COLO829 (cell line): ENCODE data around the gene TJAP1.
"Not testable (repeated sequence)": the region's sequence is repeated elsewhere in the genome, so short reads cannot be mapped to it uniquely, and the experiment has no call there.

ENCODE experiments used
- DNase-seq: peaks from one replicate; pipeline ENCODE4 v3.0.0; 2012; ENCODE audit warnings: low spot score

The TJAP1 gene

DNA sequence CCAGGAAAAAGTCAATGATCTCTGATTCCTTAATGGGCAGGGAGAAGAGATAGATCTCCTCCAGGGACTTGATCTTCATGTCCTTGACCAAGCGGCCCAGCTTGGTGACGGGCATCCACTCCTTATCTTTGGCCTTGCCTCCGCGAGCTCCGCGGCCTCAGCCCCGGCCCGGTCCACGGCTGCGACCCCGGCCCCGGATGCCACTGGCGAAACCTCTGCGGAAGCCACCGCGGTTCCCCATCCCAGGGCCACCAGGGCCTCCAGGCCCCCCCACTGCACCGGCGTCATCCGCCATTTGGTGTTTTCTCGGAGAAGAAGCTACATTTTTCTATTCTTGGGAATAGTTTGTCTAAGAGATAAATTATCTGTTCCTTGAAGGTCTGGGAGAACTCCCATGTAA, 62.0 kb downstream of the TJAP1 start:
- DNase-seq = not testable (repeated sequence)

DNA sequence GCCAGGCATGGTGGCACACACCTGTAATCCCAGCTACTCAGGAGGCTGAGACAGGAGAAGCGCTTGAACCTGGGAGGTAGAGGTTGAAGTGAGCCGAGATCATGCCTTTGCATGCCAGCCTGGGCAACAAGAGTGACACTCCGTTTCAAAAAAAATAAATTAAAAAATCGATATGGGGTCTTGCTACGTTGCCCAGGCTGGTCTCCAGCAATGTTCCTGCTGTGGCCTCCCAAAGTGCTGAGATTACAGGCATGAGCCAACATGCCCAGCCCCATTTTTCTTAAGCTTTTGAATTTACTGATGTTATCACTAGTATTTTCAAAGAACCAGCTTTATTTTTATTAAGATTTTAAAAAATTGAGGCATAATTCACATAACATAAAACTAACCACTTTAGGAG, 63.1 kb downstream of the TJAP1 start:
- DNase-seq = no peak

DNA sequence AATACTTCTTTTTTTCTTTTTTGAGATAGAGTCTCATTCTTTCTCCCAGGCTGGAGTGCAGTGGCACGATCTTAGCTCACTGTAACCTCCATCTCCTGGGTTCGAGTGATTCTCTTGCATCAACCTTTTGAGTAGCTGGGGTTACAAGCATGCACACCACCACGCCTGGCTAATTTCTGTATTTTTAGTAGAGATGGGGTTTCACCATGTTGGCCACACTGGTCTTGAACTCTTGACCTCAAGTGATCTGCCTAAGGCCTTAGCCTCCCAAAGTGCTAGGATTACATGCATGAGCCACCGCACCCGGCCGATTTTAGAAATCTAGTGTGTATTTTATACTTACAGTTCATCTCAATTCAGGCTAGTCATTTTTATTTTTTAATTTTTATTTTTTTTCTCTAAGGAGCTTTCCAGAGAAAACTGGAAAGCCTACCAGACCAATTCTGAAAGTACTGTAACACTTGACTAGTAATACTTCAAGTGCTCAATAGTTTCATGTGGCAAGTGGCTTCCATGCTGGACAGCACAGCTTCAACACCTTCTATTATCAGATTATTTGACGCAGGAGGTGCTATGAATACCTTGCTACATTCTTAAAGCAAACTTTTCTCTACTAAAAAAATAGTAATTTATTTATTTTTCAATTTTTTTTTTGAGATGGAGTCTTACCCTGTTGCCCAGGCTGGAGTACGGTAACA, 64.6 kb downstream of the TJAP1 start:
- DNase-seq = no peak

DNA sequence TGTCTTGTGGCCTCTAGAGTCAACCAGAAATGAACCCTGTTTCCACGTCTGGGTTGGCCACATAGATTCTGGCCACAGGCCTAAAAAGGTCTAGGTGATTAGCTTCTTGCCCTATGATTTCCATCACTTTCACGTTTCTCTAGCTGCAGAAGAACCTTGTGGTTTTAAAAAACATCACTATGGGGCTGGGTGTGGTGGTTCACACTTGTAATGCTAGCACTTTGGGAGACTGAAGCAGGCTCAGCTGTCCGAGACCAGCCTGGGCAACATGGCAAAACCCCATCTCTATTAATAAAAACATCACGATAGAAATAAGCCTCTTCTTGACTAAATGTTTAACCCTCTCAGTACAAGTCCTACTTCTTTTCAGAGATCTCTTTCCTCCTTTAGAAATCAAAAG, 67.1 kb downstream of the TJAP1 start:
- DNase-seq = no peak

DNA sequence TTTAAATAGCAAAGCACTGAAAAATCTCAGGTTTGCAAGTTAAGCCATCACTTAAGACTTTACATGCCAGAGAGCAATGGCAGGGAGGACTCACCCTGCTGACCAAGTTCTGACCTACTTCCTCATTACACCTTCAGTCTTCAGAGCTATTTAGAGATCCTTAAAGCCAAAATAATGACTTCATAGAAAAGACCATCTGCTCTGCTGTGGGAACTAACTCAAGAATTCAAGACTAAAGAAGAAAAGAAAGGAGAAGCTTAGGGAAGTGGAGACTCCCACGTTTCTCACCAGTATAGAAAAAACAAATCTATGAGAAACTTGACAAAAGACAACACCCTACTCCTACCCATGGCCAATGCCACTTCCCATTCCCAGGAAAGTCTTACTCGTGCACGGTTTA, 69.9 kb downstream of the TJAP1 start:
- DNase-seq = no peak
